ENCODE results near the gene CDH3.

Gene CDH3

DNA sequence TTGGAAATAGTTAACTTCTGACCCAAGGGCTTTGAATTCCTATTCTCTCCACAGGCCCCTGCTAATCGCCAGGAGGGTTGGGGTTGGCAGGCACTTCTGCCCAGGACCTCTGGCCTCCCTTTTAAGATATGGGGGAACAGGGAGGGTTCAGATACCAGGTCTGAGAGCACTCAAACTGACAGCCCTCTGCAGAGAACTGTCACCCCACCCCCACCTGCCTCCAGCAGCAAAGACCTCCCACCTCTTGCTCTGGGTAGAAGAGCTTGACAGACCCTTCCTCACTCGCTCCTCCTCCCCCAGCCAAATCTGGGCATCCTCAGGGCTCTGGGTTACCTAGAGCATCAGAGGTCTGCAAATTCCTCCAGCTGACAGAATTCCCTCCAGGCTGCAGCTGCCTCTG lies 11.6 kb downstream of the CDH3 start:
- H3K4me3 ChIP-seq (ENCODE audit: low read length): no peak overlapping the region
- H3K27me3 ChIP-seq (ENCODE audit: control insufficient read depth, insufficient read depth, low read length): no peaks in the 10 kb centered on the region
- no peaks in the 10 kb centered on the region for H3K36me3 ChIP-seq (ENCODE audit: control insufficient read depth, insufficient read depth, low read length)
- no peak overlapping the region for H3K9ac ChIP-seq (ENCODE audit: low read length)
- H3K4me1 ChIP-seq (ENCODE audit: control insufficient read depth, insufficient read depth, low read length): no peaks in the 10 kb centered on the region
- no peaks in the 10 kb centered on the region for H3K9me3 ChIP-seq (ENCODE audit: control insufficient read depth, low read length)

DNA sequence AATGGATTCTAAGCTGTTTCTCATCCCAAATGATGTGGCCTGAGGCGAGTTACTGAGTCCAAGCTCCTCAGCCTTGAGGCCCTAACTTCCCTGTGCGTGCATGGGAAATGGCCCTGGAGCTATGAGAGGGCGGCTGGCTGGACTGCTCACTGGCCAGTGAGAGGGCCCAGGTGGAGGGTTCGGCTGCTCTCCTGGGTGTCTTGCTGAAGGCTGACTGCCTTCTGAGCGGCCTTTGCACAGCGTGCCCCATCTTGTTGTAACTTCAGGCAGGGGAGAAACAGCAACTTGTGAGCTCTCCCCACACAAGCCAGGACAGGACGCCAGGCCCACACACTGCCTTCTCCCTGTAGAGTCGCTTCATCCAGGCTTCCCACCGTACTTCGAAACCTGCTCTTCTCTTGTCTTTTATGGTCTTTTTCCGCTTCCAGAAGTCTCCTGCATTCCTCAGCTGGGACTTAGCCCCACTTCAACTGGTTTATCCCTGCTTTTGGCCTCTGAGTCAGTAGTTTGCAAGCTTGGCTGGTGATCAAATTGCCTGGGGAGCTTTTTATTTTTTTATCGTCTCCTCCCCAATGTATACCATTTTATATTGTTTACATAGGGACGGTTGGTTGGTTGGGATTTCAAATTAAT lies 13.3 kb downstream of the CDH3 start:
- H3K4me3 ChIP-seq (ENCODE audit: low read length): no peak overlapping the region
- no peaks in the 10 kb centered on the region for H3K9me3 ChIP-seq (ENCODE audit: control insufficient read depth, low read length)
- H3K36me3 ChIP-seq (ENCODE audit: control insufficient read depth, insufficient read depth, low read length): no peaks in the 10 kb centered on the region
- no peaks in the 10 kb centered on the region for H3K4me1 ChIP-seq (ENCODE audit: control insufficient read depth, insufficient read depth, low read length)
- no peak overlapping the region for H3K9ac ChIP-seq (ENCODE audit: low read length)
- no peaks in the 10 kb centered on the region for H3K27me3 ChIP-seq (ENCODE audit: control insufficient read depth, insufficient read depth, low read length)

DNA sequence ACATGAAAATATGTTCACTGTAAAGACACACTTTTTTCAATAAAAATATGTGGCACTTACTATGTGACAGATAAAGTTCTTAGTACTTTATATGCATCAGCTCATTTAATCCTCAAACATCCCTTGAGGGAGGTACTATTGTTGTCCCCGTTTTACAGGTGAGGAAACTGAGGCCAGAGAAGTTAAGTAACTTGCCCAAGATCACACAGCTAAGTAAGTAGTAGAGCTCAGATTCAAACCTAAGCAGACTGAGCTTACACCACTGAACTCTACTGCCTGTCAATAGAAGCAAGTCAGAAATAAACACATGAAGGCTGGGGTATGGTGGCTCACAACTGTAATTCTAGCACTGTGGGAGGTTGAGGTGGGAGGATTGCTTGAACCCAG lies 13.9 kb downstream of the CDH3 start:
- H3K9ac ChIP-seq (ENCODE audit: low read length): no peak overlapping the region
- no peaks in the 10 kb centered on the region for H3K4me1 ChIP-seq (ENCODE audit: control insufficient read depth, insufficient read depth, low read length)
- no peaks in the 10 kb centered on the region for H3K9me3 ChIP-seq (ENCODE audit: control insufficient read depth, low read length)
- no peak overlapping the region for H3K4me3 ChIP-seq (ENCODE audit: low read length)
- H3K36me3 ChIP-seq (ENCODE audit: control insufficient read depth, insufficient read depth, low read length): no peaks in the 10 kb centered on the region
- no peaks in the 10 kb centered on the region for H3K27me3 ChIP-seq (ENCODE audit: control insufficient read depth, insufficient read depth, low read length)

DNA sequence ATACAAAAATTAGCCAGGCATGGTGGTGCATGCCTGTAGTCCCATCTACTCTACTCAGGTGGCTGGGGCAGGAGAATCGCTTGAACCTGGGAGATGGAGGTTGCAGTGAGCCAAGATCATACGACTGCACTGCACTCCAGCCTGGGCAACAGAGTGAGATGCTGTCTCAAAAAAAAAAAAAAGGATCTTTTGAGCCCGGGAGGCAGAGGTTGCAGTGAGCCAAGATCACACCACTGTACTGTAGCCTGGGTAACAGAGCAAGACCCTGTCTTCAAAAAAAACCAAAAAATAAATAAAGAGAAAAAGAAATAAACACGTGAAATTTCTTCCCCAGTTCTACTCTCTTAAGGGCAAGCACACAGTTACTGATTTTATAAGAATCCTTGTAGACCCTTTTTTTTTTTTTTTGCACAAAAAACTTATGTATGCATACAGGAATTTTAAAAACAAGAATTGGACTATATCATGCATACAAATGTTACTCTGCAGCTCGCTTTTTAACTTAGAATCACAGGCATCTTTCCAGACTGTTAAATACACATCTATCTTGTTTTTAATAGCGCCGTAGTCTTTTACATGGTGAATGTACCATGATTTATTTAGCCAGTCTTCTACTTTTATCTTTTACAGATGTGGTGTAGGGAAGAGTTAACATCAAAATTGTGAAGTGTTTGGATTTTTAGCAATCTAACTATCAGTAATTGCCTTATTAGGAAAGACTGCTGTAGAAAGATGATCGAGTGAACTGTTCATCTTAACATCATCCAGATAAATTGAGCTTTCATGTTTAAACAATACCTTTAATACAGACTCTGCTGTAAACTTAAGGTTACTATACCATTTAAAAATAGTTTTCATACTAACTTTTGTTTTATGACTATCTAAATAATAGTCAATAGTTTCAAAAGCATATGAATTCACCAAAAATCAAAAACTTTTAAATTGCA lies 14.6 kb downstream of the CDH3 start:
- no peaks in the 10 kb centered on the region for H3K27me3 ChIP-seq (ENCODE audit: control insufficient read depth, insufficient read depth, low read length)
- no peaks in the 10 kb centered on the region for H3K36me3 ChIP-seq (ENCODE audit: control insufficient read depth, insufficient read depth, low read length)
- H3K4me3 ChIP-seq (ENCODE audit: low read length): no peak overlapping the region
- no peaks in the 10 kb centered on the region for H3K9me3 ChIP-seq (ENCODE audit: control insufficient read depth, low read length)
- H3K4me1 ChIP-seq (ENCODE audit: control insufficient read depth, insufficient read depth, low read length): no peaks in the 10 kb centered on the region
- no peak overlapping the region for H3K9ac ChIP-seq (ENCODE audit: low read length)

DNA sequence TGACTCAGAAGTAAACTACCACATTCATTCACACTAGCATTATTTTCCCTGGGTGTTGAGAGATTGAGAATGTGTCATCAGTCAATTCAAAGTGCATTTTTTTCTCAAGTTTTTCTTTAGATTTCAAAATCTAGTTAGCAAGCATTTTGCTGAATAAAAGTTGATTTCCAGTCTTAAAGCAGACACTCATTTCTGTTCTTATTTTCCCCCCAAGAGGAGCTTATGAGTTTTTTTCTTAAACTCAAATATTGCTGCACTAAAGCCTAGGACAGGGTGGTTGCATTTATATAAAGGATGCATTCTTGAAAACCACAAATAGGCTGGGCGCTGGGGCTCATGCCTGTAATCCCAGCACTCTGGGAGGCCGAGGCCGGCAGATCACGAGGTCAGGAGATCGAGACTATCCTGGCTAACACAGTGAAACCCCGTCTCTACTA lies 15.3 kb downstream of the CDH3 start:
- H3K36me3 ChIP-seq (ENCODE audit: control insufficient read depth, insufficient read depth, low read length): no peaks in the 10 kb centered on the region
- H3K27me3 ChIP-seq (ENCODE audit: control insufficient read depth, insufficient read depth, low read length): no peaks in the 10 kb centered on the region
- H3K9ac ChIP-seq (ENCODE audit: low read length): no peak overlapping the region
- no peaks in the 10 kb centered on the region for H3K9me3 ChIP-seq (ENCODE audit: control insufficient read depth, low read length)
- no peak overlapping the region for H3K4me3 ChIP-seq (ENCODE audit: low read length)
- no peaks in the 10 kb centered on the region for H3K4me1 ChIP-seq (ENCODE audit: control insufficient read depth, insufficient read depth, low read length)

DNA sequence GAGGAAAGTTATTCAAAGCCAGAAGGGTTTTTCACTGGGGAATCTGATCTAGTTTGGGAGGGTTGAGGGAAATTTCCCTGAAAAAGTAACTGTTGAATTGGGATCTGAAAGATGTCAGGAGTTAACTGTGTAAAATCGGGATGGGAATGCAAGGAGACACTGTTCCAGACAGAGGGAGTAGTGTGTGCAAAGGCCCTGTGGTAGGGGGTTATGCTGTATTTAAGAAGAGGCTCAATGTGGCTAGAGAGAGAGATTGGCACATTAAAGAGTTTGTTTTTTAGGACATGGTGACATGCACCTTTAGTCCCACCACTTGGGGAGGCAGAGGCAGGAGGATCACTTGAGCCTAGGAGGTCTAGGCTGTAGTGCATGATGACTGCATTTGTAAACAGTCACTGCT lies 16.9 kb downstream of the CDH3 start:
- Histone ChIP-seq H3K36me3 (ENCODE audit: control insufficient read depth, insufficient read depth, low read length) (no peaks in the 10 kb centered on the region), H3K9ac (ENCODE audit: low read length) (no peak overlapping the region), H3K9me3 (ENCODE audit: control insufficient read depth, low read length) (no peaks in the 10 kb centered on the region), H3K27me3 (ENCODE audit: control insufficient read depth, insufficient read depth, low read length) (no peaks in the 10 kb centered on the region), H3K4me3 (ENCODE audit: low read length) (no peak overlapping the region), H3K4me1 (ENCODE audit: control insufficient read depth, insufficient read depth, low read length) (no peaks in the 10 kb centered on the region)

DNA sequence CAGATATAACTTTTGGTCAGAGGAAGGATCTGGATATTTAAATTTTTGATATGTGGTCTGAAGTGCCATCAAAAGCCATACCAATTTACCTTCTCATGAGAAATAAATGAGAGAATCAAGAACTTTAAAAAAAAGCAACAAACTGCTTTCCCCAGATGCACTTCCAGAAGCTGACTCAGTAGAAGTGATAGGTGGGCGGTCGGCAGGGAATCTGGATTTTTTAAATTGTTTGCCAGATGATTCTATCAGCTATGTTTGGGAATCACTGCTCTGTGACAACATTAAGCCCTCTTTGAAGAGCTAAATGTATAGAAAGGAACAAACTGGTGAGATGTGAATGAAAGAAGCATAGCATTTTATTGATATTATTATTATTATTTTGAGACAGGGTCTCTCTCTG lies 19.2 kb downstream of the CDH3 start:
- Histone ChIP-seq H3K9ac (ENCODE audit: low read length) (no peak overlapping the region), H3K27me3 (ENCODE audit: control insufficient read depth, insufficient read depth, low read length) (no peaks in the 10 kb centered on the region), H3K4me3 (ENCODE audit: low read length) (no peak overlapping the region), H3K9me3 (ENCODE audit: control insufficient read depth, low read length) (no peaks in the 10 kb centered on the region), H3K4me1 (ENCODE audit: control insufficient read depth, insufficient read depth, low read length) (no peaks in the 10 kb centered on the region), H3K36me3 (ENCODE audit: control insufficient read depth, insufficient read depth, low read length) (no peaks in the 10 kb centered on the region)

DNA sequence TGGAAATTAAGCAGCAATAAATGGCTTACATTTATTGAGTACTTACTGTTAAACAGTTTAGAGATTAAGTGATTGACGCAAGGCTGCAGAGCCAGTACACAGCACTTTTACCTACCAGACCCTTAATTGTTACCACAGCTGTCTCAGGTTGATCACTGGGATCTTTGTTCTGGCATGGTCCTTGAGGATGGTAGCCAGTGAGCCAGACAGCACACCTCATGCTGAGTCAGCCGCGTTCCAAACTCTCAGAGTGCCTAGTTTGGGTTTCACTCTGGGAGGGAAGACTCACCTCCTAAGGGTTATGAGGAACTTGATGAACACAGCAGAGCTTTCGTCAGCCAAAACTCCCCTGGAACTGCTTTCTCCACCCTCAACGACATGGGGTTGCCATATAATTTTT lies 20.4 kb downstream of the CDH3 start:
- Histone ChIP-seq H3K27me3 (ENCODE audit: control insufficient read depth, insufficient read depth, low read length) (no peaks in the 10 kb centered on the region), H3K4me1 (ENCODE audit: control insufficient read depth, insufficient read depth, low read length) (no peaks in the 10 kb centered on the region), H3K36me3 (ENCODE audit: control insufficient read depth, insufficient read depth, low read length) (no peaks in the 10 kb centered on the region), H3K9ac (ENCODE audit: low read length) (no peak overlapping the region), H3K9me3 (ENCODE audit: control insufficient read depth, low read length) (no peaks in the 10 kb centered on the region), H3K4me3 (ENCODE audit: low read length) (no peak overlapping the region)

DNA sequence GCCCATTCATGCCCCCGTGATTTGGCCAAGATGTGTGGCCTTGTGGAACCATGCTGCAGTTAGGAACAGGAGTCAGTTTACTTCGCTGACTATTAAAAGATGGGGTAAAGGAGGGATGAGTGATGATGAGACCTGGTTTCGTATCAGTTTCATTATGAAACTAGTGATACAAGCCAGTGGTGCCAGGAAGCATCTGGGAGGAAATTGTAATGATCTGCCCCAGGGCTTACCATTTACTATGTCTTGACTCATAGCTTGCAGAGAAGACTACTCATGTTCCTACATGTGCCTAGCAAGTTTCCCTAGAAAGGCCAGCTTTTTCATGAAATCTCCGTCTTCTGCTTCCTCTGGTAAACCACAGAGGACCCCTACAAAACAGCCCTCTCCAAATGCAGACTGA lies 23.2 kb downstream of the CDH3 start:
- Histone ChIP-seq H3K9ac (ENCODE audit: low read length) (no peak overlapping the region), H3K36me3 (ENCODE audit: control insufficient read depth, insufficient read depth, low read length) (no peaks in the 10 kb centered on the region), H3K27me3 (ENCODE audit: control insufficient read depth, insufficient read depth, low read length) (no peaks in the 10 kb centered on the region), H3K9me3 (ENCODE audit: control insufficient read depth, low read length) (no peaks in the 10 kb centered on the region), H3K4me3 (ENCODE audit: low read length) (no peak overlapping the region), H3K4me1 (ENCODE audit: control insufficient read depth, insufficient read depth, low read length) (no peaks in the 10 kb centered on the region)

DNA sequence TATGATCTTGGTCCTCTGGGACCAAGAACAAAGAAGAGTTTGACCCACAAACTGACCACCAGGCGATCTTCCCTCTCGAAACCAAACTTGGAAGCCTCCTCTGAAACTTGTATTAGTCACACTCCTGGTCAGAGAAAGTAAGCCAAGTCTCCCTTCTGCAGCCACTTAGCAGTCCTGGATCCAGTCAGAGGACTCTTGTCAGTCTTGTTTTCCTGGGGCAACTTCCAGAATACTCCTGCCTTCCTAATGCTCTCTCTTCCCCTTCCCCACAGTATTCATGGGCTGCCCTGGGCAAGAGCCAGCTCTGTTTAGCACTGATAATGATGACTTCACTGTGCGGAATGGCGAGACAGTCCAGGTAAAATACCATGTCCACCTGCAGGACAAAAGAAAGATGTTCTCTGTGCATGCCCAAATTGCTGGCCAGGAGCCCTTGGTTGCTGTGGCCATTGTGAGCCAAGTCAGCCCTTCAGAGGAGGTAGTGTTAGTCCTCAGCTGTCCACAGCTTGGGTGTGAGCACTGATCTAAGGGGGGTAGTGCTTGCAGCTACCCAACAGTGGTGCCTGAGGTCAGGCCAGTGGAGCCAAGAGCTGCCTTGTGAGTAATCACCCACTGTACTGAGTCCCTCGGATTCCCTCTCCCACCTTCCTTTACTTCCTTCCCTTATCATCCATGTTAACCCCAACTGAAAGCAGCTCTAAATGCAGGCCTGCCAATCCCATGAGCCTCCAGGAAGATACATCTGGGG lies 31.2 kb downstream of the CDH3 start:
- no peaks in the 10 kb centered on the region for H3K4me1 ChIP-seq (ENCODE audit: control insufficient read depth, insufficient read depth, low read length)
- H3K4me3 ChIP-seq (ENCODE audit: low read length): no peak overlapping the region
- H3K27me3 ChIP-seq (ENCODE audit: control insufficient read depth, insufficient read depth, low read length): no peaks in the 10 kb centered on the region
- H3K9ac ChIP-seq (ENCODE audit: low read length): no peak overlapping the region
- H3K36me3 ChIP-seq (ENCODE audit: control insufficient read depth, insufficient read depth, low read length): no peaks in the 10 kb centered on the region
- H3K9me3 ChIP-seq (ENCODE audit: control insufficient read depth, low read length): no peaks in the 10 kb centered on the region

DNA sequence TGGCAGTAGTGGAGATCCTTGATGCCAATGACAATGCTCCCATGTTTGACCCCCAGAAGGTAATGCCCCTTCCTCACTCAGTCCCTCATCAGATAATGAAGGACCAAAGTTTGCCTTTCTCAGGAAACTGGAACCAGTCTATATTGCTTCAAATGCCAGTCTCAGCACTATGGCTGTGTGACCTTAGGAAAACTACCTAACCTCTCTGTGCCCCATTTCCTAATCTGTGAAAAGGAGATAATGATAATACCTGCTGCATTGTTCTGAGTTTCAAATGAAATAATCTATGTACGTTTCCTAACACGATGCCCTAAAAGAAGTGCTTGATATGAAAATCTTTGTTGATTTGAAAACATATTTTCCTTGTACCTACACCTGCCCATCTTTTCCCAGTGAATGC lies 35.9 kb downstream of the CDH3 start:
- no peaks in the 10 kb centered on the region for H3K4me1 ChIP-seq (ENCODE audit: control insufficient read depth, insufficient read depth, low read length)
- H3K9me3 ChIP-seq (ENCODE audit: control insufficient read depth, low read length): no peaks in the 10 kb centered on the region
- no peak overlapping the region for H3K4me3 ChIP-seq (ENCODE audit: low read length)
- H3K9ac ChIP-seq (ENCODE audit: low read length): no peak overlapping the region
- no peaks in the 10 kb centered on the region for H3K36me3 ChIP-seq (ENCODE audit: control insufficient read depth, insufficient read depth, low read length)
- no peaks in the 10 kb centered on the region for H3K27me3 ChIP-seq (ENCODE audit: control insufficient read depth, insufficient read depth, low read length)

Measured in mucosa of stomach (tissue), 1 donor.